GM19239 (cell line): Measurements from ENCODE around the gene SERHL2.
"Not testable (repeated sequence)": the region's sequence is repeated elsewhere in the genome, so short reads cannot be mapped to it uniquely, and the experiment has no call there.

ENCODE experiments used
- DNase-seq: peaks from one replicate; pipeline ENCODE4 v3.0.0; 2011; ENCODE audit warnings: low spot score; ENCODE audit not compliant: insufficient read length
- FAIRE-seq: peaks from 2 replicates; lab custom pipeline; 2011; peaks lifted over from hg19 to GRCh38; lab: Jason Lieb, UNC

Gene SERHL2

GRCh38 chr22:42567950-42568349 lies 14.2 kb downstream of the SERHL2 start:
- not testable (repeated sequence) for FAIRE-seq, DNase-seq

GRCh38 chr22:42570580-42570979 lies 16.8 kb downstream of the SERHL2 start:
- not testable (repeated sequence) for DNase-seq, FAIRE-seq

GRCh38 chr22:42571068-42571467 lies 17.3 kb downstream of the SERHL2 start:
- FAIRE-seq, DNase-seq: not testable (repeated sequence)

GRCh38 chr22:42574046-42574445 lies 20.3 kb downstream of the SERHL2 start:
- not testable (repeated sequence) for DNase-seq, FAIRE-seq

- FAIRE-seq, DNase-seq: not testable (repeated sequence)
These were observed 20.7 kb downstream of the SERHL2 start for GRCh38 chr22:42574468-42574867.

GRCh38 chr22:42575996-42576574 lies 22.3 kb downstream of the SERHL2 start:
- not testable (repeated sequence) for DNase-seq, FAIRE-seq

- not testable (repeated sequence) for FAIRE-seq, DNase-seq
These were observed 23.4 kb downstream of the SERHL2 start for GRCh38 chr22:42577141-42577540.

GRCh38 chr22:42577623-42578240 lies 24.0 kb downstream of the SERHL2 start:
- FAIRE-seq (no peak), DNase-seq (no peak)

GRCh38 chr22:42580040-42580439 lies 26.3 kb downstream of the SERHL2 start:
- FAIRE-seq, DNase-seq: not testable (repeated sequence)

- DNase-seq = not testable (repeated sequence)
- peak; percentile 98 for FAIRE-seq
These were observed 27.5 kb downstream of the SERHL2 start for GRCh38 chr22:42581194-42581761.

- FAIRE-seq (no peak), DNase-seq (peak; percentile 67)
These were observed 28.3 kb downstream of the SERHL2 start for GRCh38 chr22:42581762-42582716.

- no peak for FAIRE-seq
- no peak for DNase-seq
These were observed 29.2 kb downstream of the SERHL2 start for GRCh38 chr22:42582987-42583386.

GRCh38 chr22:42584364-42584940 lies 30.7 kb downstream of the SERHL2 start:
- DNase-seq (no peak), FAIRE-seq (no peak)

GRCh38 chr22:42585096-42585495 lies 31.3 kb downstream of the SERHL2 start:
- FAIRE-seq (no peak), DNase-seq (no peak)

- DNase-seq = no peak
- no peak for FAIRE-seq
These were observed 32.6 kb downstream of the SERHL2 start for GRCh38 chr22:42586381-42586780.

- FAIRE-seq = no peak
- no peak for DNase-seq
These were observed 33.9 kb downstream of the SERHL2 start for GRCh38 chr22:42587588-42588175.

- FAIRE-seq (no peak), DNase-seq (no peak)
These were observed 38.2 kb downstream of the SERHL2 start for GRCh38 chr22:42591987-42592386.

- DNase-seq = no peak
- FAIRE-seq = no peak
These were observed 41.7 kb downstream of the SERHL2 start for GRCh38 chr22:42595434-42595833.

GRCh38 chr22:42596336-42596735 lies 42.6 kb downstream of the SERHL2 start:
- FAIRE-seq (no peak), DNase-seq (no peak)
